T-helper 9 cell (primary cell): ENCODE measurements around the gene TMEM184C.

Experiments
- DNase-seq: peaks from one replicate; pipeline ENCODE4 v3.0.0-alpha.2; 2020
- total RNA-seq, 2 donors: gene quantifications; one replicate each; lab custom pipeline; 2026; lab: John Stamatoyannopoulos, UW

Gene TMEM184C
- 18.3 to 60.2 reads per million in 2 donors for total RNA-seq

GRCh38 chr4:147617173-147617840 lies at the start of gene TMEM184C:
Gene TMEM184C (plus strand): TSS chr4:147617397. CDS start chr4:147617957, 560 bp downstream.
- peak; percentile 99 for DNase-seq

GRCh38 chr4:147570616-147571015 lies 46.6 kb upstream of the TMEM184C start:
- no peak for DNase-seq

GRCh38 chr4:147571036-147571770 lies 46.0 kb upstream of the TMEM184C start:
- DNase-seq, result no peak

GRCh38 chr4:147576084-147576483 lies 41.1 kb upstream of the TMEM184C start:
- DNase-seq, result no peak

GRCh38 chr4:147578051-147578476 lies 39.1 kb upstream of the TMEM184C start:
- no peak for DNase-seq

GRCh38 chr4:147578593-147578992 lies 38.6 kb upstream of the TMEM184C start:
- DNase-seq, result no peak

- no peak for DNase-seq
These were observed 36.8 kb upstream of the TMEM184C start for GRCh38 chr4:147580396-147580795.

- no peak for DNase-seq
These were observed 35.4 kb upstream of the TMEM184C start for GRCh38 chr4:147581606-147582350.

- no peak for DNase-seq
These were observed 34.7 kb upstream of the TMEM184C start for GRCh38 chr4:147582386-147583060.

GRCh38 chr4:147583876-147584275 lies 33.3 kb upstream of the TMEM184C start:
- no peak for DNase-seq

GRCh38 chr4:147586032-147586431 lies 31.2 kb upstream of the TMEM184C start:
- no peak for DNase-seq

GRCh38 chr4:147586637-147587036 lies 30.6 kb upstream of the TMEM184C start:
- DNase-seq, result no peak

GRCh38 chr4:147587041-147587440 lies 30.2 kb upstream of the TMEM184C start:
- DNase-seq, result no peak

GRCh38 chr4:147589586-147589985 lies 27.6 kb upstream of the TMEM184C start:
- DNase-seq, result no peak

- DNase-seq, result peak; percentile 16
These were observed 26.8 kb upstream of the TMEM184C start for GRCh38 chr4:147590249-147590920.

GRCh38 chr4:147591106-147591505 lies 26.1 kb upstream of the TMEM184C start:
- no peak for DNase-seq

- no peak for DNase-seq
These were observed 23.1 kb upstream of the TMEM184C start for GRCh38 chr4:147594107-147594506.

- DNase-seq, result no peak
These were observed 22.6 kb upstream of the TMEM184C start for GRCh38 chr4:147594578-147594977.

GRCh38 chr4:147596377-147596776 lies 20.8 kb upstream of the TMEM184C start:
- DNase-seq, result no peak

GRCh38 chr4:147596981-147597380 lies 20.2 kb upstream of the TMEM184C start:
- no peak for DNase-seq

GRCh38 chr4:147597561-147597960 lies 19.6 kb upstream of the TMEM184C start:
- no peak for DNase-seq

- DNase-seq, result no peak
These were observed 18.0 kb upstream of the TMEM184C start for GRCh38 chr4:147599206-147599605.
